OCI-LY3 (cell line): ENCODE data around the gene TPRX1.

Source experiments
- CTCF ChIP-seq: fragments of 200-600, 300-600 bp; sonication (generic); IDR thresholded peaks from 2 replicates; pipeline ENCODE4 v1.5.1; 2014; ENCODE audit warnings: antibody characterized with exemption, low read length, low read depth
- EZH2phosphoT487 ChIP-seq: fragments of 200-600 bp; shearing (Covaris generic); IDR thresholded peaks from 2 replicates; pipeline ENCODE4 v1.6.1; 2018; ENCODE audit warnings: antibody characterized with exemption, mixed run types, low read depth

DNA sequence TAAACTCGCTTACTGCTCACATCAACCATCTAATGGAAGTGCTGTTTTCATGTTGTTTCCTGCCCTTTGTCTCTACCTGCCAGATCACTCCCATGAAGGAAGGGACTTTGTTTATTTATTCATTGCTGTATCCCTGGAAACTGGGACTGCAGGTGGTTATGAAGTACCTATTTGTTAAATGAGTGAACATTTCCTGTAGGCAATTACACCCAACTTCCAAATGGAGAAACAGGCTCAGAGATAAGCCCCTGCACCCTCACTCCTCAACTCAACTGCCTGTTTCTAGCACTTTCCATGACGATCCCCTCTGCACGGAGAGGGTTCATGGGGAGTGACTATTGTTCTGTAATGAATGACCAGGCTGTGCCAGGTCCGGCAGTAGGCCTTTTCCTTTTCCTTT is 27.8 kb downstream of the TPRX1 start:
- TF ChIP-seq CTCF (no peak), EZH2phosphoT487 (no peak)
